ENCODE measurements around the gene ALG1.
"Not testable (repeated sequence)": the region's sequence is repeated elsewhere in the genome, so short reads cannot be mapped to it uniquely, and the experiment has no call there.

The ALG1 gene

GRCh38 chr16:5033256-5034166 is 38.1 kb upstream of the ALG1 start, which contains the start of gene NAGPA:
NAGPA (minus strand) TSS chr16:5033935; CDS start chr16:5033914, 21 bp downstream.
- H3K4me1 ChIP-seq (ENCODE audit: control insufficient read depth, insufficient read depth, low read length), result peaks cover 12% of the 10 kb centered on the region
- H3K27ac ChIP-seq (ENCODE audit: low read depth, low read length), result peak within 1 kb of the TSS; percentile 74
- H3K36me3 ChIP-seq (ENCODE audit: control insufficient read depth, insufficient read depth, low read length), result no peaks in the 10 kb centered on the region
- peak within 1 kb of the TSS; percentile 45 for H3K9ac ChIP-seq (ENCODE audit: low read length)
- no peaks in the 10 kb centered on the region for H3K27me3 ChIP-seq (ENCODE audit: control insufficient read depth, insufficient read depth, low read length)
- peak within 1 kb of the TSS; percentile 85 for H3K4me3 ChIP-seq (ENCODE audit: low read length)

GRCh38 chr16:5034167-5034523 is 37.5 kb upstream of the ALG1 start:
- Histone ChIP-seq H3K27me3 (ENCODE audit: control insufficient read depth, insufficient read depth, low read length) (no peaks in the 10 kb centered on the region), H3K36me3 (ENCODE audit: control insufficient read depth, insufficient read depth, low read length) (no peaks in the 10 kb centered on the region), H3K4me1 (ENCODE audit: control insufficient read depth, insufficient read depth, low read length) (peaks cover 12% of the 10 kb centered on the region), H3K9ac (ENCODE audit: low read length) (peak overlapping the region; percentile 41), H3K27ac (ENCODE audit: low read depth, low read length) (peak overlapping the region; percentile 74), H3K4me3 (ENCODE audit: low read length) (peak overlapping the region; percentile 85)

- peaks cover 12% of the 10 kb centered on the region for H3K4me1 ChIP-seq (ENCODE audit: control insufficient read depth, insufficient read depth, low read length)
- no peak overlapping the region for H3K4me3 ChIP-seq (ENCODE audit: low read length)
- H3K36me3 ChIP-seq (ENCODE audit: control insufficient read depth, insufficient read depth, low read length), result no peaks in the 10 kb centered on the region
- no peaks in the 10 kb centered on the region for H3K27me3 ChIP-seq (ENCODE audit: control insufficient read depth, insufficient read depth, low read length)
- H3K9ac ChIP-seq (ENCODE audit: low read length), result no peak overlapping the region
- no peak overlapping the region for H3K27ac ChIP-seq (ENCODE audit: low read depth, low read length)
Observed at GRCh38 chr16:5035909-5036227, 35.8 kb upstream of the ALG1 start.

- Histone ChIP-seq H3K27me3 (ENCODE audit: control insufficient read depth, insufficient read depth, low read length) (no peaks in the 10 kb centered on the region), H3K27ac (ENCODE audit: low read depth, low read length) (no peak overlapping the region), H3K4me1 (ENCODE audit: control insufficient read depth, insufficient read depth, low read length) (peaks cover 12% of the 10 kb centered on the region), H3K36me3 (ENCODE audit: control insufficient read depth, insufficient read depth, low read length) (no peaks in the 10 kb centered on the region), H3K9ac (ENCODE audit: low read length) (no peak overlapping the region), H3K4me3 (ENCODE audit: low read length) (no peak overlapping the region)
Observed at GRCh38 chr16:5036228-5037156, 35.2 kb upstream of the ALG1 start.

GRCh38 chr16:5040451-5040850 is 31.2 kb upstream of the ALG1 start:
- H3K4me3 ChIP-seq (ENCODE audit: low read length), result no peak overlapping the region
- H3K27me3 ChIP-seq (ENCODE audit: control insufficient read depth, insufficient read depth, low read length), result no peaks in the 10 kb centered on the region
- H3K9ac ChIP-seq (ENCODE audit: low read length), result no peak overlapping the region
- H3K36me3 ChIP-seq (ENCODE audit: control insufficient read depth, insufficient read depth, low read length), result no peaks in the 10 kb centered on the region
- H3K4me1 ChIP-seq (ENCODE audit: control insufficient read depth, insufficient read depth, low read length), result no peaks in the 10 kb centered on the region
- no peak overlapping the region for H3K27ac ChIP-seq (ENCODE audit: low read depth, low read length)

- H3K36me3 ChIP-seq (ENCODE audit: control insufficient read depth, insufficient read depth, low read length), result no peaks in the 10 kb centered on the region
- H3K4me3 ChIP-seq (ENCODE audit: low read length), result no peak overlapping the region
- no peak overlapping the region for H3K27ac ChIP-seq (ENCODE audit: low read depth, low read length)
- H3K9ac ChIP-seq (ENCODE audit: low read length), result no peak overlapping the region
- no peaks in the 10 kb centered on the region for H3K27me3 ChIP-seq (ENCODE audit: control insufficient read depth, insufficient read depth, low read length)
- no peaks in the 10 kb centered on the region for H3K4me1 ChIP-seq (ENCODE audit: control insufficient read depth, insufficient read depth, low read length)
Observed at GRCh38 chr16:5041600-5042133, 30.0 kb upstream of the ALG1 start.

- H3K4me3 ChIP-seq (ENCODE audit: low read length), result no peak overlapping the region
- no peak overlapping the region for H3K9ac ChIP-seq (ENCODE audit: low read length)
- H3K27ac ChIP-seq (ENCODE audit: low read depth, low read length), result no peak overlapping the region
- no peaks in the 10 kb centered on the region for H3K36me3 ChIP-seq (ENCODE audit: control insufficient read depth, insufficient read depth, low read length)
- no peaks in the 10 kb centered on the region for H3K27me3 ChIP-seq (ENCODE audit: control insufficient read depth, insufficient read depth, low read length)
- no peaks in the 10 kb centered on the region for H3K4me1 ChIP-seq (ENCODE audit: control insufficient read depth, insufficient read depth, low read length)
Observed at GRCh38 chr16:5042574-5043171, 29.0 kb upstream of the ALG1 start.

- Histone ChIP-seq H3K4me3 (ENCODE audit: low read length) (no peak overlapping the region), H3K36me3 (ENCODE audit: control insufficient read depth, insufficient read depth, low read length) (no peaks in the 10 kb centered on the region), H3K4me1 (ENCODE audit: control insufficient read depth, insufficient read depth, low read length) (no peaks in the 10 kb centered on the region), H3K27me3 (ENCODE audit: control insufficient read depth, insufficient read depth, low read length) (no peaks in the 10 kb centered on the region), H3K9ac (ENCODE audit: low read length) (no peak overlapping the region), H3K27ac (ENCODE audit: low read depth, low read length) (no peak overlapping the region)
Observed at GRCh38 chr16:5044011-5044540, 27.6 kb upstream of the ALG1 start.

DNA sequence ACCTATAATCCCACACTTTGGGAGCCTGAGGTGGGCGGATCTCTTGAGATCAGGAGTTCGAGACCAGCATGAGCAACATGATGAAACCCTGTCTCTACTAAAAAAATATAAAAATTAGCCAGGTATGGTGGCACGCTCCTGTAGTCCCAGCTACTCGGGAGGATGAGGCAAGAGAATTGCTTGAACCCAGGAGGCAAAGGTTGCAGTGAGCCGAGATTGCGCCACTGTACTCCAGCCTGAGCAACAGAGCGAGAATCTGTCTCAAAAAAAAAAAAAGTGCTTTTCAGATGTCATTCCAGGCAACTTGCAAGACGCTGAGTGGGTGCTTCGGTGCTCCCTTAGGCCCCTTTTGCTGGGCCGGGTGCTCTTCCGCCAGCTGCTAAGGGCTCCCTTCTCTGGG is 27.1 kb upstream of the ALG1 start:
- H3K4me1 ChIP-seq (ENCODE audit: control insufficient read depth, insufficient read depth, low read length); H3K27ac ChIP-seq (ENCODE audit: low read depth, low read length); H3K9ac ChIP-seq (ENCODE audit: low read length); H3K27me3 ChIP-seq (ENCODE audit: control insufficient read depth, insufficient read depth, low read length); H3K4me3 ChIP-seq (ENCODE audit: low read length); H3K36me3 ChIP-seq (ENCODE audit: control insufficient read depth, insufficient read depth, low read length): not testable (repeated sequence)

DNA sequence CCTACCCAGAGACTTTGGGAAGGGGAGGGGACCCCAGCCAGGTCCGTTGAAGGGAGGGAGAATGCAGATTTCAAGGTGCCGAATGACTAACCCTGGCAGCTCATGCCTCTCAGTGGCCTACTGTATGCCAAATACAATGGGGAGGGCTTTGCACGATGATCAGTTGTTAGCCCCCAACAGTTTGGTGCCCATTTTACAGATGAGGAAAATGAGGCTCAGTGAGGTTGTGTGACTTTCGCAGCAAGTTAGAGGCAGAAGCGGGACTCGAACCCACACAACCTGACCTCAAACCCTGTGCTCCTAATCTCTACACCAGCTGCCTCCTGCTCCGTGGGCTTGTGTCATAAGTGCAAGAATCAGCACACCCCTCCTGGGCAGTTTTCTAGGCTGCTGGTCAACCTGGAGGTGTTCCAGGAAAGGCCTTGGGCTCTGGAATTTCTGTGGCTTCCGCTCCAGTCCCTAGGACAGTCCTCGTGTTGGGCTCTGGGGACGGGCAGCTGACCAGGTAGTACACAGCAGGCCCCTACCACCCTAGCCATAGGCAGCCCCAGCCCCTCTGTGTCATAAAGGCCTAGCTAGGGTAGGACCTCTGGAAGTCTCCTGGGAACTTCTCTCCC is 26.0 kb upstream of the ALG1 start:
- no peak overlapping the region for H3K9ac ChIP-seq (ENCODE audit: low read length)
- no peak overlapping the region for H3K4me3 ChIP-seq (ENCODE audit: low read length)
- no peak overlapping the region for H3K27ac ChIP-seq (ENCODE audit: low read depth, low read length)
- no peaks in the 10 kb centered on the region for H3K27me3 ChIP-seq (ENCODE audit: control insufficient read depth, insufficient read depth, low read length)
- H3K4me1 ChIP-seq (ENCODE audit: control insufficient read depth, insufficient read depth, low read length), result no peaks in the 10 kb centered on the region
- H3K36me3 ChIP-seq (ENCODE audit: control insufficient read depth, insufficient read depth, low read length), result no peaks in the 10 kb centered on the region

GRCh38 chr16:5046914-5047313 is 24.7 kb upstream of the ALG1 start:
- Histone ChIP-seq H3K36me3 (ENCODE audit: control insufficient read depth, insufficient read depth, low read length) (no peaks in the 10 kb centered on the region), H3K27ac (ENCODE audit: low read depth, low read length) (no peak overlapping the region), H3K4me3 (ENCODE audit: low read length) (no peak overlapping the region), H3K27me3 (ENCODE audit: control insufficient read depth, insufficient read depth, low read length) (no peaks in the 10 kb centered on the region), H3K4me1 (ENCODE audit: control insufficient read depth, insufficient read depth, low read length) (no peaks in the 10 kb centered on the region), H3K9ac (ENCODE audit: low read length) (no peak overlapping the region)

Measured in rectal smooth muscle tissue (tissue), 1 donor.